Stimulated activated naive CD8-positive, alpha-beta T cell treated with anti-CD3 and anti-CD28 coated beads, Interleukin-15, amount 100 ng/mL, for 72 hours (primary cell): Measurements from ENCODE around the gene ELAC1.

Source experiments
- ATAC-seq: fragments of 150-1000 bp; cut with Tn5 transposase; 2 replicates; pipeline ENCODE4 v1.10.0; 2021; ENCODE audit warnings: mild to moderate bottlenecking, moderate library complexity
- DNase-seq, 2 donors: peaks; one replicate each; pipeline ENCODE4 v3.0.0; 2021 to 2022
- H3K27ac Mint-ChIP-seq, 2 donors: one replicate each; pipeline ENCODE4 v1.8.0; 2022; ENCODE audit warnings: mild to moderate bottlenecking in 2 of 2, mixed read lengths in 2 of 2, moderate library complexity in 2 of 2
- H3K27me3 Mint-ChIP-seq: one replicate; pipeline ENCODE4 v1.8.0; 2022; ENCODE audit warnings: mixed read lengths
- H3K4me1 Mint-ChIP-seq: one replicate; pipeline ENCODE4 v1.8.0; 2022; ENCODE audit warnings: mild to moderate bottlenecking, mixed read lengths
- H3K4me3 Mint-ChIP-seq, 2 donors: one replicate each; pipeline ENCODE4 v1.8.0; 2022; ENCODE audit warnings: mild to moderate bottlenecking in 2 of 2, mixed read lengths in 2 of 2, moderate library complexity in 1 of 2
- H3K9me3 Mint-ChIP-seq, 2 donors: one replicate each; pipeline ENCODE4 v1.8.0; 2022; ENCODE audit warnings: mixed read lengths in 2 of 2

Gene ELAC1

GRCh38 chr18:51028201-51028805 lies 60.5 kb downstream of the ELAC1 start:
- Mint-ChIP-seq H3K4me3 (peak overlapping the region; percentile 5 to 93), H3K27me3 (no peaks in the 10 kb centered on the region), H3K4me1 (peaks cover 40% of the 10 kb centered on the region), H3K9me3 (peaks cover 4 to 5% of the 10 kb centered on the region in 2 donors), H3K27ac (no peak overlapping the region)
- ATAC-seq (peak; percentile 24), DNase-seq (peak in 1 of 2 donors; percentile 23)

DNA sequence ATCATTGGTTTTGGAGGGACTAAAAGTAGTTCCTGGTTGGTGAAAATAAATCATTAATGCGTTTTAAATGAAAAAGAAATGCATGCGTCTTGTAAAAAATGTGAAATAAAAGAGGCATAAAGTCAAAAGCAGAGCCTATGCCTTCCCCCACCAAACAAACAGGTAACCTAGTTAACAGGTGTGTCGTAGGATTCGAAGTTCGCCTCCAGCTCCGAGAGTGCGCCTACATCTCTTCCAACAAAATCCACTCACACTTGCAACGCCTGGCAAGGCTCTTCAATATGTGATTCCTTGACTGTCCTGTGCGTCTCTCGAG lies 61.5 kb downstream of the ELAC1 start:
- Mint-ChIP-seq H3K4me1 (peaks cover 50% of the 10 kb centered on the region), H3K9me3 (no peaks in the 10 kb centered on the region), H3K4me3 (peak overlapping the region; percentile 93 to 96), H3K27ac (peak overlapping the region; percentile 99 to 100), H3K27me3 (no peaks in the 10 kb centered on the region)
- ATAC-seq (no peak), DNase-seq (no peak)

DNA sequence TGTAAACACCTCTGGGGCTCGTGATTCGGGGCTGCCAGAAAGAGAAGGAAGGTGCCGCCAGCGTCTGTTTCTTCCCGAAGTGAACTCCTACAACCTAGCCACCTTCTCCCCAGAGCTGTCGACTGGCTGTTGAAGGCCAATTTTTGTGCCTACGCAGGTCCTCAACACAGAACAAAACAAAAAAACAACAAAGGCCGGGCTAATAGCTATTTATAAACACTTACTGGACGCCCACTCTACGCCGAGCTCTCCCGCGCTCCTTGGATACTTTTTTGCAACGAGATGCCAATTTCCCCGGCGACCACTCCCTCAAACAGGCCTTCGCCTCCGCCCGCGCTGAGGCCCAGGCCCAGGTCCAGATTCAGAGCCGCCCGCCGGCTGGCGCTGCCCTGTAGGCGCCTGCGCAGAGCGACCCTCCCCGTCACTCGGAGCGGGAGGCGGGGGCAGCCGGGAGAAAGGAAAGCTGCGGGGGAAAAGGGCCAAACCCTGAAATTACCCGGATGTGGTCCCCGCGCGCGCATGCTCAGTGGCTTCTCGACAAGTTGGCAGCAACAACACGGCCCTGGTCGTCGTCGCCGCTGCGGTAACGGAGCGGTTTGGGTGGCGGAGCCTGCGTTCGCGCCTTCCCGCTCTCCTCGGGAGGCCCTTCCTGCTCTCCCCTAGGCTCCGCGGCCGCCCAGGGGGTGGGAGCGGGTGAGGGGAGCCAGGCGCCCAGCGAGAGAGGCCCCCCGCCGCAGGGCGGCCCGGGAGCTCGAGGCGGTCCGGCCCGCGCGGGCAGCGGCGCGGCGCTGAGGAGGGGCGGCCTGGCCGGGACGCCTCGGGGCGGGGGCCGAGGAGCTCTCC lies 62.1 kb downstream of the ELAC1 start, which contains the start of gene SMAD4:
TSS of gene SMAD4 (plus strand) at position 520 of the 843 bp plus-strand sequence. CDS start 16,834 bp downstream, outside the sequence.
- DNase-seq, result peak; percentile 97
- Mint-ChIP-seq H3K4me1 (peaks cover 55% of the 10 kb centered on the region), H3K27me3 (no peaks in the 10 kb centered on the region), H3K9me3 (no peaks in the 10 kb centered on the region), H3K4me3 (peak within 1 kb of the TSS; percentile 93 to 96), H3K27ac (peak within 1 kb of the TSS; percentile 99 to 100)
- ATAC-seq, result peak; percentile 88

DNA sequence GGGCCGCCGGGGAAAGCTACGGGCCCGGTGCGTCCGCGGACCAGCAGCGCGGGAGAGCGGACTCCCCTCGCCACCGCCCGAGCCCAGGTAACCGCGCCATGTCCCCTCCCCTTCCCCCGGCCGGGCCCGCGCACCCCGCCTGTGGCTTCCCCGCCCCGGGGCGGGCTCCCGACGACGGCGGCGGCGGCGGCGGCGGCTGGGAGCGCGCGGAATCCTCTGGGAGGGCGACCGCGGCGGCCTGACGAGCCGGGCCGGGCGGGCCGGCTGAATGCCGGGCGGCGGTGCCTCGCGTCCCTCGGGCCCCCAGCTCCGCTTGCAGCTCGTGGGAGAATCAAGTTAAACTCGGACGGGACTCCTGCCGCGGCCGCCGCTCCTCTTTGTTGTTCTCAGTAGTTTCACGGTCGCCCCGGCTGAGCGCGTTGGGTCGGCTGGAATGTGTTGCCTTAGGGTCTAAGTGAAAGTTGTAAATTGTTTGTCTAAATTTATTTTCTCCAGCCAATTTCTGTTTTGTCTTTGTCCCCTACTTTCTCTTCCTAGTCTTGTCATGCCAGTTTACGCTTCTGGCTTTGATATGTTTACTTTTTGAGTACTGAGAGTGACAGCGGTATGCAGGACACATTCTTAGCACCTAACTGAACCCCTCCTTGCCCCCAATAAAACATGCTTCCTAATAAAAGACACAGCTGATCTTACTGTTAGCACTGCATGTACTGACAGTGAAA lies 62.9 kb downstream of the ELAC1 start:
- ATAC-seq, result peak; percentile 74
- Mint-ChIP-seq H3K27ac (peak overlapping the region; percentile 95 to 98), H3K4me1 (peaks cover 63% of the 10 kb centered on the region), H3K9me3 (no peaks in the 10 kb centered on the region), H3K4me3 (peak overlapping the region; percentile 89 to 91), H3K27me3 (no peaks in the 10 kb centered on the region)
- peak in 1 of 2 donors; percentile 56 for DNase-seq

- Mint-ChIP-seq H3K4me1 (peaks cover 78% of the 10 kb centered on the region), H3K4me3 (peak overlapping the region; percentile 89 to 91), H3K9me3 (no peaks in the 10 kb centered on the region), H3K27me3 (no peaks in the 10 kb centered on the region), H3K27ac (no peak overlapping the region)
- DNase-seq (no peak), ATAC-seq (no peak)
Measured at GRCh38 chr18:51032193-51032592, 64.4 kb downstream of the ELAC1 start.

DNA sequence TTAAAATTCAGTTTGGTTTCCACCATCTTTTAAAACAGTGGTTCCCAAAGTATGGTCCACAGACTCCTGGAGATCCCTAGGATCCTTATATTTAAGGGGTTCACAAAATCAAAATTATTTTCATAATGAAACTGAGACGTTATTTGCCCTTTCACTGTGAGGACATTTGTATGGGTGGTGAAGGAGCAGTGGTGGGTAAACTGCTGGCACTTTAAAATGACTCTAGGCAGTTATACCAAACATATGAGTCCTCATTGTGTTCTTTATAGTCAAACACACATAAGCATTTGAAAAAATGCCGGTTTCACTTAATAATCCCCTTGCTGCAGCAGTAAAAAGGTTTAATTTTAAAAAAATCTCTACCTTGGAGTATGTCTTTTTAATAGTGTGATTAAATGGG lies 69.4 kb downstream of the ELAC1 start:
- Mint-ChIP-seq H3K27ac (peak overlapping the region in 1 of 2 donors; percentile 5), H3K4me1 (peaks cover 94% of the 10 kb centered on the region), H3K27me3 (no peaks in the 10 kb centered on the region), H3K4me3 (peak overlapping the region in 1 of 2 donors; percentile 47), H3K9me3 (peaks cover 0 to 9% of the 10 kb centered on the region in 2 donors)
- ATAC-seq, result no peak
- DNase-seq, result no peak
